PC-3 (cell line): Measurements from ENCODE around the gene DCANP1. TPM values are rescaled to one million over a fixed set of nuclear protein-coding genes. Genes with fewer than 3 reads are reported as not detected.

ENCODE experiments used
- ATAC-seq: fragments of 200-7000 bp; cut with Tn5 transposase; 2 replicates; pipeline ENCODE4 v1.9.1; 2020; ENCODE audit warnings: mild to moderate bottlenecking, moderate library complexity
- BruUV-seq: library from RNA; stranded (reverse); fragments of 400-500 nt; replicated peaks from 2 replicates; lab custom pipeline; 2021; lab: Mats Ljungman, UMichigan
- CTCF ChIA-PET: fragments of 300-600 bp; sonication (Branson Sonifier 250); formaldehyde crosslinking; loops from one replicate; lab custom pipeline; 2022; ENCODE audit warnings: antibody characterized with exemption; lab: Charles Lee
- POLR2A ChIA-PET: fragments of 300-600 bp; sonication (Branson Sonifier 250); formaldehyde crosslinking; loops from one replicate; lab custom pipeline; 2022; ENCODE audit warnings: antibody characterized with exemption; ENCODE audit not compliant: unreplicated experiment; lab: Charles Lee
- DNase-seq: peaks from one replicate; pipeline ENCODE4 v3.0.0-alpha.2; 2015
- H2AFZ ChIP-seq: fragments of 300-600 bp; sonication (generic); 2 replicates; pipeline ENCODE4 v1.6.0; 2016; ENCODE audit warnings: antibody characterized with exemption, low read length
- H3F3A ChIP-seq: fragments of 300-600 bp; sonication (generic); one replicate; pipeline ENCODE4 v1.6.0; 2017; ENCODE audit warnings: antibody characterized with exemption, low read length, control low read depth, mild to moderate bottlenecking; ENCODE audit not compliant: unreplicated experiment
- H3K27ac ChIP-seq: fragments of 300-600 bp; sonication (generic); 2 replicates; pipeline ENCODE4 v1.5.1; 2016; ENCODE audit warnings: mild to moderate bottlenecking, low read length
- H3K27me3 ChIP-seq: fragments of 300-600 bp; sonication (generic); 2 replicates; pipeline ENCODE4 v1.6.1; 2016; ENCODE audit warnings: low read length, mixed read lengths
- H3K36me3 ChIP-seq: fragments of 300-600 bp; sonication (generic); 2 replicates; pipeline ENCODE4 v1.6.1; 2016; ENCODE audit warnings: low read depth, mixed run types, low read length, mixed read lengths
- H3K4me1 ChIP-seq: fragments of 300-600 bp; sonication (generic); 2 replicates; pipeline ENCODE4 v1.5.1; 2016; ENCODE audit warnings: low read length; ENCODE audit not compliant: insufficient read depth
- H3K4me2 ChIP-seq: fragments of 300-600 bp; sonication (generic); 2 replicates; pipeline ENCODE4 v1.6.0; 2016; ENCODE audit warnings: low read length
- H3K4me3 ChIP-seq: fragments of 300-600 bp; sonication (generic); 2 replicates; pipeline ENCODE4 v1.5.1; 2016; ENCODE audit warnings: mild to moderate bottlenecking, low read length, mixed read lengths
- H3K79me2 ChIP-seq: fragments of 300-600 bp; sonication (generic); 2 replicates; pipeline ENCODE4 v1.6.1; 2017; ENCODE audit warnings: low read length, mixed read lengths
- H3K9ac ChIP-seq: fragments of 300-600 bp; sonication (generic); 2 replicates; pipeline ENCODE4 v1.6.0; 2016; ENCODE audit warnings: mild to moderate bottlenecking, low read length
- H3K9me2 ChIP-seq: fragments of 300-600 bp; sonication (generic); replicated peaks from 2 replicates; pipeline ENCODE4 v1.6.1; 2016; ENCODE audit warnings: mixed run types, low read length, mixed read lengths
- H3K9me3 ChIP-seq: fragments of 300-600 bp; sonication (generic); 2 replicates; pipeline ENCODE4 v1.6.1; 2016; ENCODE audit warnings: low read length, mixed read lengths
- H4K20me1 ChIP-seq: fragments of 300-600 bp; sonication (generic); 2 replicates; pipeline ENCODE4 v1.6.1; 2016; ENCODE audit warnings: low read length, mixed read lengths
- EZH2 ChIP-seq: fragments of 300-600 bp; sonication (generic); IDR thresholded peaks from one replicate; pipeline ENCODE4 v1.6.1; 2017; ENCODE audit warnings: antibody characterized with exemption, mild to moderate bottlenecking, low read length; ENCODE audit not compliant: unreplicated experiment
- EZH2phosphoT487 ChIP-seq: fragments of 300-600 bp; sonication (generic); IDR thresholded peaks from 2 replicates; pipeline ENCODE4 v1.6.1; 2018; ENCODE audit warnings: mild to moderate bottlenecking, antibody characterized with exemption, low read length, borderline replicate concordance
- intact Hi-C: fragments of 100-400 bp; cut with micrococcal nuclease; formaldehyde crosslinking; loops from 2 replicates; pipeline ENCODE4 v1.9.0; 2023
- total RNA-seq: library from RNA; depleted of rRNA; stranded (reverse); fragments of >200 nt; gene quantifications from 2 replicates; pipeline ENCODE4 v1.2.3, GENCODE V29; 2014
- TF ChIP-seq, protein P1 (sequence below): fragments of 300-600 bp; sonication (generic); conservative IDR thresholded peaks from 2 replicates; pipeline ENCODE4 v1.5.1; 2017; ENCODE audit warnings: antibody characterized with exemption, low read depth, mild to moderate bottlenecking, low read length

Gene DCANP1
- total RNA-seq, 1 experiment from 2014 or later: not detected

DNA sequence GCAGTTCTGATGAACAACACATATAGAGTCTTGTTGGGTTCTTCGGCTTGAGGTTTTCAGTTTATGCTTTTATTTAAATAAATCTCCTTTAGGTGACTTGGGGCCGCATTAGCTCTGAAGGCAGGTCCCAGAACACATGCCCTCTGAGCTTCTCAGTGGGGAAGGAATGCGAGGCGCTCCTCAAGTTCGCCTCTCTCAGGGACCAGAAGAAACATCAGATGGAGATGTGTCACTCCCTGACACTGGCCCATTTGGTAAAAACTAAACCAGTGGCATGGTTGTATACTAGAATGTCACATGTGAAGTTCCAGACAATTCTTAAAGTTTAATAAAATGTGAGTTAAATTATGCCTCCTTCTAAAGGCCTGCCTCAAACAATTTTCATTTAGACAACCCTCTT is 50.1 kb downstream of the DCANP1 start:
- peaks cover 23% of the 10 kb centered on the region for H3K4me1 ChIP-seq
- H3K27me3 ChIP-seq: no peaks in the 10 kb centered on the region
- intact Hi-C loops: no loop called here
- H3K27ac ChIP-seq: no peak overlapping the region
- no peaks in the 10 kb centered on the region for H3K9me2 ChIP-seq
- DNase-seq (no peak), ATAC-seq (no peak)
- H3K36me3 ChIP-seq: peaks cover 13% of the 10 kb centered on the region
- BruUV-seq: no TSS peak
- no peaks in the 10 kb centered on the region for H3K9me3 ChIP-seq
- peak overlapping the region; percentile 97 for H3K4me2 ChIP-seq
- peaks cover 67% of the 10 kb centered on the region for H3K79me2 ChIP-seq
- H2AFZ ChIP-seq: no peak overlapping the region
- TF ChIP-seq EZH2phosphoT487 (no peak), EZH2 (no peak)
- TF ChIP-seq, protein P1, sequence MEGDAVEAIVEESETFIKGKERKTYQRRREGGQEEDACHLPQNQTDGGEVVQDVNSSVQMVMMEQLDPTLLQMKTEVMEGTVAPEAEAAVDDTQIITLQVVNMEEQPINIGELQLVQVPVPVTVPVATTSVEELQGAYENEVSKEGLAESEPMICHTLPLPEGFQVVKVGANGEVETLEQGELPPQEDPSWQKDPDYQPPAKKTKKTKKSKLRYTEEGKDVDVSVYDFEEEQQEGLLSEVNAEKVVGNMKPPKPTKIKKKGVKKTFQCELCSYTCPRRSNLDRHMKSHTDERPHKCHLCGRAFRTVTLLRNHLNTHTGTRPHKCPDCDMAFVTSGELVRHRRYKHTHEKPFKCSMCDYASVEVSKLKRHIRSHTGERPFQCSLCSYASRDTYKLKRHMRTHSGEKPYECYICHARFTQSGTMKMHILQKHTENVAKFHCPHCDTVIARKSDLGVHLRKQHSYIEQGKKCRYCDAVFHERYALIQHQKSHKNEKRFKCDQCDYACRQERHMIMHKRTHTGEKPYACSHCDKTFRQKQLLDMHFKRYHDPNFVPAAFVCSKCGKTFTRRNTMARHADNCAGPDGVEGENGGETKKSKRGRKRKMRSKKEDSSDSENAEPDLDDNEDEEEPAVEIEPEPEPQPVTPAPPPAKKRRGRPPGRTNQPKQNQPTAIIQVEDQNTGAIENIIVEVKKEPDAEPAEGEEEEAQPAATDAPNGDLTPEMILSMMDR: no peak
- H3F3A ChIP-seq: no peaks in the 10 kb centered on the region
- ChIA-PET POLR2A (no interaction called here), CTCF (no interaction called here)
- no peak overlapping the region for H3K9ac ChIP-seq
- H3K4me3 ChIP-seq: peak overlapping the region; percentile 94
- peaks cover 60% of the 10 kb centered on the region for H4K20me1 ChIP-seq

DNA sequence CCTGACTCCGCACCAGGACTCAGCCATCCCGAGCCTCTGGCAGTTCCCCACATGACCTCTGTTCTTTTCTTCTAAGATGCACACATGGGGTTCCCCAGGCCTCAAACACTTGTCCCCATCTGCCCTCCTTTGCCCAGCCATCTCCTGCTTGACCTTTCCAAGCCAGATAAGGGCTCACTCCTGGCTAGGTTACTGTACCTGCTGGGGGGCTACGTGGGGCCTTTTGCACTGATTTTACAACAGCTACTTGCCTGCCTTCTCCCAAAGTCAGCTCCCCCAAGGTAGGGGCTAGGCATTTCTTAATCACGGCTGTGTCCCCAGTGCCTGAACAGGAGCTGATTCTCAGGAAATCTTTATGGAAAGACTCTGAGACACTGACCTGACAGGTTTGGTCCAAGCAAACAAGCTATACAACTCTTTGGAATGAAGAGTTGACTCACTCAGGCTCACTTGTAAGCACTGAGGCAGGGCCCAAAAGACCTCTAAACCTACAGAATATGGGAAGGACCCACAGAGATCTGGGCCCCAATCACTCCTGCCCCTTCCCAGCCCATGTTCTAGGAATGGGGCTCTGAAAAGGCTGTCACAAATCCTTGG is 50.6 kb downstream of the DCANP1 start:
- Histone ChIP-seq H4K20me1 (peaks cover 65% of the 10 kb centered on the region), H2AFZ (no peak overlapping the region), H3K27ac (no peak overlapping the region), H3F3A (no peaks in the 10 kb centered on the region), H3K9me3 (no peaks in the 10 kb centered on the region), H3K4me1 (peaks cover 23% of the 10 kb centered on the region), H3K9ac (no peak overlapping the region), H3K36me3 (peaks cover 15% of the 10 kb centered on the region), H3K9me2 (no peaks in the 10 kb centered on the region), H3K79me2 (peaks cover 72% of the 10 kb centered on the region), H3K4me3 (peak overlapping the region; percentile 94; the same call in 1 of the 2 replicates), H3K27me3 (no peaks in the 10 kb centered on the region), H3K4me2 (peak overlapping the region; percentile 97)
- CTCF ChIA-PET: interaction anchor here (0.6 kb wide), 1 partner anchor 208 kb away, joined by 3 read pairs; no protein-coding TSS in a partner anchor
- ATAC-seq (no peak), DNase-seq (peak; percentile 24)
- POLR2A ChIA-PET: no interaction called here
- TF ChIP-seq EZH2: no peak
- TF ChIP-seq, protein P1: no peak
- intact Hi-C loops: no loop called here
- BruUV-seq: no TSS peak

DNA sequence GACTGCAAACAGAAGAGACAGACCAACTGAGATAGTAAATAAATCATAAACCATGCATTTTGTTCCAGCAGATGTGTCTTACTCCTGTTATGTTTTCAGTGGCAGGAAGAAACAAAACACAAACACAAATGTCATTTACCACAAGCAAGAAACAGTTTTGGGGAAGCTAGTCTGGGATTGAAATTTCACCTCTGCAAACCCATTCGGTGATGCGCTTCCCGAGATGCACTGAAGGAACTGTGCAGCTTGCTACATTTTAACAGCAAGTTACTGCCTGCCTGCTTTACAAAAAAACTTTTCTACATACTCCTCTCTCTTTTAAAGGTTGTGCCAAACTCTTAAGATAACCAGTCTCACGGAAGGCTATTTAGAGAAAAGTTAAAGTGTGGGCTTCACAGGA is 51.3 kb downstream of the DCANP1 start:
- DNase-seq (no peak), ATAC-seq (no peak)
- H4K20me1 ChIP-seq: peaks cover 72% of the 10 kb centered on the region
- H3K9me3 ChIP-seq: no peaks in the 10 kb centered on the region
- H2AFZ ChIP-seq: no peak overlapping the region
- peak overlapping the region; percentile 97; the same call in 1 of the 2 replicates for H3K4me2 ChIP-seq
- no peaks in the 10 kb centered on the region for H3K27me3 ChIP-seq
- TF ChIP-seq EZH2 (no peak), EZH2phosphoT487 (no peak)
- TF ChIP-seq, protein P1: no peak
- ChIA-PET CTCF (interaction anchor here (0.5 kb wide), 1 partner anchor 191 kb away, joined by 3 read pairs; no protein-coding TSS in a partner anchor), POLR2A (no interaction called here)
- no peaks in the 10 kb centered on the region for H3F3A ChIP-seq
- no peaks in the 10 kb centered on the region for H3K9me2 ChIP-seq
- no TSS peak for BruUV-seq
- peaks cover 79% of the 10 kb centered on the region for H3K79me2 ChIP-seq
- intact Hi-C loops: no loop called here
- H3K4me3 ChIP-seq: no peak overlapping the region
- peaks cover 23% of the 10 kb centered on the region for H3K4me1 ChIP-seq
- H3K9ac ChIP-seq: no peak overlapping the region
- no peak overlapping the region for H3K27ac ChIP-seq
- H3K36me3 ChIP-seq: peaks cover 15% of the 10 kb centered on the region
